NCI-H2227 (cell line): Measurements from ENCODE around the gene PBLD.
A peak's percentile ranks its signal among the peaks of the same experiment; 100 is the strongest.
"Not testable (repeated sequence)": the region's sequence is repeated elsewhere in the genome, so short reads cannot be mapped to it uniquely, and the experiment has no call there.

ENCODE experiments used
- DNase-seq: peaks from one replicate; lab custom pipeline; 2025; ENCODE audit not compliant: unreplicated experiment; lab: John Stamatoyannopoulos, UW

Gene PBLD

DNA sequence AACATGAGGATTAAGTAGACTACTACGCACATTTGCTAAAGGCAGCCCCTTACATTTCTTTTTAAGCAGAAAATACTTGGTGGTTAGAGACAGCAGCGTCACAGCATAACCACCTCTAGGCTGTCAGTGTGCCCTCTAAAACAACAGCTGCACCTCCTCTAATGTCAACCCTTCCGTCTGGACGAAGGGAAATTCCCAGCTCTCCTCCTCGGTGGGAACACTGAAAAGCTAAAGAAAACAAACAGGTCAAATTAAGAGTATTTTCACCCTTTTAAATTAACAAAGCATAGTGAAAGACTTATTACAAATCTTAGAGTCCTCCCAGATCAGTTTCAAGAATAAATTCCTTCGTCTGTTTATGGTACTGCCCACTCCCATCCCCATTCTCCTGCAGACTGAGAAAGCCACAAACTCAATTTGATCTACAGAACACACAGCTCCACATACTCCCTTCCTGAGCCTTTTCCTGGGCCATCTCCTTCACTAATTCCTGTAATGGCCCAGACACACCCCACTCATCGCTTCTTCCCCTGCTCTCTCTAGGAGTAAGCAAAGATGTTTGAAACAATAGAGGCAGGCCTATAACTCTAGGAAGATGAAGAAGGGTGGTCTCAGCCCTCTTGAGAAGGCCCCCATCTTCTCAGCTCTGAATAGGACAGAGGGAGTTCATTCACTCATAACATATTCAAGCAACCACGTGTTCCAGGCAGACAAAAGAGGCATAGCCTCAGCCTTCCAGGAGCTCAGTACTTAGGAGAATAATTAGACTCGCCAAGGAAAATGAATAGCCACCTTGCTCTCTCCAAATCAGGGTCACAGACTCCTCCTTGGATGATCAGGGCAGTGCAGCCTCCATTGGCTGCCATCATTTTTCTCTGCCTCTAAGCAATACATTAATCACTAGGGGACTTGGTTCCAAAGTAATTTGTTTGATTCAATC is 48.4 kb downstream of the PBLD start:
- peak; percentile 71 for DNase-seq

DNA sequence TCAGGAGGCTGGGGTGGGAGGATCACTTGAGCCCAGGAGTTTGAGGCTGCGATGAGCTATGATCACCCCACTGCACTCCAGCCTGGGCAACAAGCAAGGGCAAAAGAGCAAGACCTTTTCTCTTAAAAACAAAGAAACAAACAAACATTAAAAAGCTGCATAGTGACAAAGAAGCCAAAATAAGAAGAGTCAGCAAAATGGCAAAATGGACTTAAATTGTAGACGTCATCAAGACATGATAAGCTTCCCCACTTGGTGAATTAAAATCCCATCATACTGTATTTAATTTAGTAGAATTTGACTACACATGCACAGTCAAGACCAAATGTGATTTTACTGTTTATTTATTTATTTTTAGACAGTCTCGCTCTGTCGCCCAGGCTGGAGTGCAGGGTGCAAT is 52.0 kb downstream of the PBLD start:
- DNase-seq: no peak

DNA sequence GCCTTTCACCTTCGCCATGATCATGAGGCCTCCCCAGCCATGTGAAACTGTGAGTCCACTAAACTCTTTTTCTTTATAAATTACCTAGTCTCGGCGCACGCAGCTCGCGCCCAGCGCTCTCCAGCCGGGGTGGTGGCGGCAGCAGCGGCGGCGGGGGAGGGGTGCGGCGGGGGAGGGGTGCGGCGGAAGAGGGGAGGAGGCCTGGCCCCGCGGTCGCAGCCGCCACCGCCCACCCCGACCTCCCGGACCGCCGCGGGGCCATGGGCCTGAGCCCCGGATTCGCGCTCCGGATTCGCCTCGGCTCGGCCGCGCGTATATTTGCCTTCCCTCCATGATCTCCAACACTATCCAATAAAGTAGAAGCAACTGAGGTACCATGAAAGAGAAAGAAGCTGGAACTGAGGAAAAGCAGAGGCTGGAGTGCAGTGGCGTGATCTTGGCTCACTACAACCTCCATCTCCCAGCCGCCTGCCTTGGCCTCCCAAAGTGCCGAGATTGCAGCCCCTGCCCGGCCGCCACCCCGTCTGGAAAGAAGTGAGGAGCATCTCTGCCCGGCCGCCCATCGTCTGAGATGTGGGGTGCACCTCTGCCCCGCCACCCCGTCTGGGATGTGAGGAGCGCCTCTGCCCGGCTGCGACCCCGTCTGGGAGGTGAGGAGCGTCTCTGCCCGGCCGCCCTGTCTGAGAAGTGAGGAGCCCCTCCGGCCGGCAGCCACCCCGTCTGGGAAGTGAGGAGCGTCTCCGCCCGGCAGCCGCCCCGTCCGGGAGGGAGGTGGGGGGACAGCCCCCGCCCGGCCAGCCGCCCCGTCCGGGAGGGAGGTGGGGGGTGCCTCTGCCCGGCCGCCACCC is 53.6 kb downstream of the PBLD start:
- DNase-seq: not testable (repeated sequence)

DNA sequence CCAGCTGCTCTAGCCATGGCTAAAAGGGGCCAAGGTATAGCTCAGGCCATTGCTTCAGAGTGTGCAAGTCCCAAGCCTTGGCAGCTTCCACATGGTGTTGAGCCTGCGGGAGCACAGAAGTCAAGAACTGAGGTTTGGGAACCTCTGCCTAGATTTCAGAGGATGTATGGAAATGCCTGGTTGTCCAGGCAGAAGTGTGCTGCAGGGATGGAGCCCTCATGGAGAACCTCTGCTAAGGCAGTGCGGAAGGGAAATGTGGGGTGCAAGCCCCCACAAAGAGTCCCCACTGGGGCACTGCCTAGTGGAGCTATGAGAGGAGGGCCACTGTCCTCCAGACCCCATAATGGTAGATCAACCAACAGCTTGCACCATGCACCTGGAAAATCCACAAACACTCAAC is 54.9 kb downstream of the PBLD start:
- DNase-seq: not testable (repeated sequence)

DNA sequence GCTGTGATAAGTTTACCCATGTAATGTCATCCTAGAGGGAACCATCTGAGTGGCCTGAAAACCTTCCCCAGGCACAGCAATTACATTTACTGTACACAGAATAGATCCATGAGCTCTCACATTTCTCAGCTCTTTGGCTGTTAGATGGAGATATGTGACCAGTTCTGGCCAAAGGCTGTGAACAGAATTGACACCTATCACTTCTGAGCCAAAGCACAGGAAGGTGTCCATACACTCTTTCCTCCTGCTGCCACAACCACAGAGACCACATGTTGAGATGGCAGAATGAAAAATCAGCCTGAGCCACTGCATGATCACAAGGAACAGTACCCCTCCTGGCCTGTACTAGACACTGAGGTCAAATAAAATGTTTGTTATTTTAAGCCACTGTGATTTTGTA is 56.5 kb downstream of the PBLD start:
- DNase-seq: no peak

DNA sequence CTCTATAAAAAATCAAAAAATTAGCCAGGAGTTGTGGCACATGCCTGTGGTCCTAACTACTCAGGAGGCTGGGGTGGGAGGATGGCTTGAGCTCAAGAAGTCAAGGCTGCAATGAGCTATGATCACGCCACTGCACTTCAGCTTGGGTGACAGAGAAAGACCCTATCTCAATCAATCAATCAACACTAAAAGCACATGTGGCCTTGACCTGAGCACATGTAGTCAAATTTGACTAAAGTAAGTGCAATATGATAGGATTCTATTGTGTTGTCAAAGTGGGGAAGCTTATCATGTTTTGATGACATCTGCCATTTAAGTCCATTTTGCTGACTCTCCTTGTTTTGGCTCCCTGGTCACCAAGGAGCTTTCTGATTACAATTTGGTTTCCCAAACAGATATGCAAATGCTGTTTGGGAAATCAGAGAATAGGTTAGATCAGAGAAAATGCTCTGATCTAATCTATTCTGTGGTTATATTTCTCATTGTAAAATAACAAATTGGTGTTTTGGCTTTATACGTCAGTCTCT is 57.1 kb downstream of the PBLD start:
- DNase-seq: no peak

DNA sequence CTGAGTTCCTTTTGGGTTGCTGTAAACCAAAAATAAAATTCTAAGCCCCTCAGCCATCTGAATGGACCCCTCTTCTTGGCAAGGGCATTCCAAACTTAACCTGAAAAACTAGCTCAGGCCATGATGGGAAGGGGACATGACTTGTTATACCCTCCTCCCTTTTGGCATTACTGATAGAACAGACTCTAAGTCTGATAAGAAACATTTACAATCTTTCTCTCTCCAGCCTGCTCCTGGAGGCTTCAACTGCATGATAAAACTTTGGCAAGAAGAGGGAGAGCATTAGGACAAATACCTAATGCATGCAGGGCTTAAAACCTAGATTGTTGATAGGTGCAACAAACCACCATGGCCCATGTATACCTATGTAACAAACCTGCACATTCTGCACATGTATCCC is 59.9 kb downstream of the PBLD start:
- DNase-seq: no peak

DNA sequence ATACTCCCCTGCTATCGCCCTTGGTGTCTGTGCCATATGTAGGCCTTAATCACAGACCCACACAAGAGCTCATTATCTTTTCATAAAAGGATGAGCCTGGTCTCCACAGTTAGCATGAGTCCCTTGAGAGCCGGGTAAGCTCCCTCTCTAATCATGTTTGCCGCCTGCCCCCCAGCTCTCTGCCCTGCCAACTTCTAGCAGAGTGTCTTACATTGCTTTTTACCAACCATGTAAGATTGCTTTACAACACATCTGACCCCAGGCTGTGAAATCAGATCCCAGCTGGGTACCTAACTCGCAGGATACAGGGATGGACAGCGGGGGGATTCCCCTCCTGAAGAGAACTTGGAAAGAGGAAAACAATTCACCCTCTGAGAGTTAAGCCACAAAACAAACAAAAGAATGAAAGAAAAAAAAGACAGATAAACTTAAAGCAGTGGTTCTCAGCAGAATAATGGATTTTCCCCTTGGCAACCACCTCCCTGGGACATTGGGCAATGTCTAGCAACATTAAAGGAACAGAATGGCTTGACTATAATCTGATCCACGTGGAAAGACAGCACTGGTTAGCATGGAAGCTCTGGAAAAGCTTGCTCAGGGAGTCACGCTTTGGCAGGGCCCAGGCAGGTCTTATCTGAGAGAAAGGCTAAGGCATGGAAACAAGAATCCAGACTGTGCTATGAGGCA is 61.4 kb downstream of the PBLD start:
- DNase-seq: peak; percentile 76

DNA sequence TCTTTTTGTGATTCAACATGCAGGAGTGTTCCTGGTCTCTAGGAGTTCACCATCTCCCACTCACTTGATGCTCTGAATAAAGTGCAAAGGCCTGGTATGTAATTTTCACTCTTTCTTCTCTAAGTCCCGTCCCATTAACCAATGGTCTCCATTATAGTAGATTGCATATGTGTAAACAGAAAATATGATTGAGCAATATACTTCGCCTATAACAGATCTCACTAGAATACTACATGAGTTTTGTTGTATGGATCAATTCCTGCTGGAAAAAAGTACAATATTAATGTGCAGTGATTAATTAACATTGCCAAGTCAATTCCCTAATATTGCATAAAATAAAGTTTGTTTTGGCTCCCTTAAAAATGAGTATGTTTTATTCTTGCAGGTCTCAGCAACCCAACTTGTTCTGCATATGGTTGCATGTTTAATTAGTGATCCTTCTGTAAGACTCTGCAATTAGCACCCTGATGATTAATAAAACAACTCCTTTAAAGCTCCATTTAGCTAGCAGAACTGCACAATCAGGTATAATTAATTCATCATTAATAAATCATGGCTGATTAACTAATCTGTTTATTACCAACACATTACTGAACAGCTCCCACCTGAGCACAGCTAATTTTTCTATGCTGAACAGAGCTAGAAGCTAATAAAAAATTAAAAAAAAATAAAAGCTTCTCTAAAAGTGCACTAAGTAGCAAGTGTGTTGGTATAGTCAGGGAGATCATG is 63.0 kb downstream of the PBLD start:
- no peak for DNase-seq

DNA sequence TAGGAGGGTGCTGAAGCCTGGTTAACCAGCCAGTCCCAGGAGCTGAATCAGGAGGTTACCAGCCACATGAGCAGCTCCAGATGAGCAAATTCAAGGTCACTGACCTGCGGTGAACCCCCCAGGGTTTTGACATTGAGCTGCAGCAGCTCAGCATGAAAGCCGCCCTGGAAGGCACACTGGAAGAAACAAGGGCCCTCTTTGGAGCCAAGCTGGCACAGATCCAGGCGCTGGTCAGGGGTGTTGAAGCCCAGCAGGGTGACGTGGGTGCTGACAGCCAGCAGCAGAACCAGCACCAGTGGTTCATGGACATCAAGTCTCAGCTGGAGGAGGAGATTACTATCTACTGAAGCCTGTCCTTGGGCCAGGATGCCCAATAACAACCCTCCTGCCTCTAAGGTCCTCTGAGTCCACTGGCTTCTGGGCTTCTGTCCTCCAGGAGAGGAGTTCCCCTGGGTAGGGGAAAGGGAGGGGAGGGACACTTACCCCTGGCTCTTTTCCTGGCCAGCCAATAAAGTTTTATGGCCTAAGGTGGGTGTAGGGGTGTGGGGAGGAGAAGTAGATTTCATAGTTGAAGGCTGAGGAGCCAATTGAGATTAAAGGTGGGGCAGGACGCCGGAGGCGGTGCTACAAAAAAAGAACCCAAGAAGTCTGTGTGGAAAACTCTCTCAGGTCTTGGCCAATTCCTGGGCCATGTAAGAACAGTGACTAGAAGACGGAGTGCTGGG is 71.4 kb downstream of the PBLD start:
- DNase-seq: no peak

DNA sequence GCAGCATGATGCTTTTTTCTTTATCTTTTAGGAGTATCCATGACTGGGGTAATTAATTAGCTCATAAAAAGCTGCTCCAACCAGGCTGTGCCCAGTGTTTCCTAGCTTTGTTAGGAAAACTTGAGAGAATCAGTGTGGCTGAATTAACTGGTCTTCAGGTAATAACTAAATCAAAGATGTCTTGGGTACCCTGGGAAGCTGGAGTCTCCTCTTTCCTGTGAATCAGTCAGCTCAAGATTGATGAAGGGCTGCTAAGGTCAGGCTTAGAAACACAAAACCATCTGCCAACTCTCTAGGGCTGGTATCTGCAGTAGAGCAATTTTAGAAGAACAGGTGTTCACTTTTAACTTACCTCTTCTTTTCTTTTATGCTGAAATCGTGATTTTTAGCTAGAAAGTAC is 79.4 kb downstream of the PBLD start:
- no peak for DNase-seq

DNA sequence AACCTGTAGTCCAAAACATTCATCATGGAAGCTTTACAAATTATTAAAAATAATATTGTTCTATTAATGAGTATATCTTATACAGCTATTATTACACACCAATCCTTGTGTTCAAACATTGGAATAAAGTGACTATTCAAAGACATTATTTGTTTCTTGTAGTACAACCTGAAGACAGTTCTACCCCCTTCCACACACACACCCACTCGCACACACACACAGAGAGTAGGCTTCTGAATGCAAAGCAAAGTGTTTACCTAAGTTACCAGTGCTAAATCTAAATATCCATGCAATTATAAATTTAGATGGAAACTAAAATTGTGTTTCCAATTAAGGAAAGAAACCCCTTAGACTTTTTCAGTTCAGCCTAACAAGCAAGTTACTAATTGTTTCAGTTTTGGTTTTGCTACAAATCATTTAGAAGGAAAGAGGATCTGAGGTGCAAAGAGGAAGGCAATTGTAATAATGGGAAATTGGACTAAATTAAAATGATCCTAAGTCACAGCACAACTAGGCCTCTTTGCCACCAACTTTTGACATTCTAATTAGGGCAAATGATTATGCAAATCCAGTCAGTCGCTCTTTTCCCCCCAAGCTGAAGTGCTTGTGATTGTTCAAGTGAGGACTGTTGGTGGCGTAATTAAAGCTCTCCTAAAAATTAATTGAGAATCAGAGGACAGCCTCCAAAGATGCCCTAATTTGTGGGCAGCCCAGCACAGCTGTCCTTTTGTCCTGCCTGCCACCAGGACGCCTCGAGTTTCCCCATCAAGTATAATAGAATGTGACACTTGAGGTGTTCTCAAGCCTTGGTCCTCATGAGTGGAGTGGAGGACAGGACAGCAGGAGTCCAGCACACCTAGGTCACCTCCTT is 80.9 kb downstream of the PBLD start:
- no peak for DNase-seq

DNA sequence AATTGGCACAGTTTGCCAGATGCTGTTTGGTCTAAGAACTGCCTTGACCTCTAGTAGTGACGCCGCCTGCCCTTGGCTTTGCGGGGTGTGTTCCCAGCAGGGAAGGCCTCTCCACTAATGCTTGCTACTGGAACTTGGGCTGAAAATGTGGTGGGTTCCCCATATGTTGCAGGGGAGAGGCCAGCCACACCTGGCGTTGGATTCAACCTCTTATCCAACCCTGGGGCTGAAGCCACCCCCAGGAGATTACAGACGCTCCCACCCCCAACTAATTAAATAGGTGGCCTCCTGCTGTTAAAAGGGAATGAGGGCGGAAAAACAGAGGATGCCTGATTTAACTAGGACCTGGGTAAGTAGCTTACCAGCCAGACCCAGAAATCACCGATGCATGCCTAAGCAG is 81.6 kb downstream of the PBLD start:
- DNase-seq: peak; percentile 11

DNA sequence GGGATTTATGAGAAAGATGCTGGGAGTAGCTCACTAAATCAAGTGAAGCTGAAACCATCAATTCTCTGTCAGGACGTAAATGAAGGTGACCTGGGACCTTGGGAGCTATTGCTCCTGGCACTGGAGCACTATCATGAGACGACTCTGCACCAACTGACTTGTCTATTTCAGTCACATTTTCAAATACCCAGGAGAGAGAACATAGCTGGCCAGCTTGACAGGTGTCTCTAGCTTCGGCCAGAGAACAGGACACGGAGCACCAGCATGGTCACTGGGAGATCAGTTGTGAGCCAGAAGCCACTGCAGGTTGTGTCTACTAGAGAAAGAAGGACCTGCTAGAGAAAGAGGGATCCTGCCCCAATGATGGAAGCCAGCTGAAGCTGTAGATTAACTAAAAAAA is 83.4 kb downstream of the PBLD start:
- DNase-seq: no peak

DNA sequence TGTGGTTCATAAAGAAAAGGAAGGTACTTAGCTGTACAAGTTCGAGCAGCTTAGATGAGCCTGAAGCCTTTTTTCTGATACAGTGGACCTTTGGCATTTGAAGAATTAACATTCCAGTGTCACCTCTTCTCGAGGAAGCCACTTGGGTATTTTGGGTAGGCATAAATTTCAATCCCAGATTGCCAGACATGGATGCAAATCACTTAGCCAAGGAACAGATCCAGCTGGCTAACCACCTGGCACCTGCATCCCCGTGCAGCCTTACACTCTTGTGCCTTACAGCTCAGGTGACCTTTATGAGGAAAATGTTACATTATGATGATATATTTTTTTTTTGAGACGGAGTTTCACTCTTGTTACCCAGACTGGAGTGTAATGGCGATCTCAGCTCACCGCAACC is 84.8 kb downstream of the PBLD start:
- DNase-seq: no peak

DNA sequence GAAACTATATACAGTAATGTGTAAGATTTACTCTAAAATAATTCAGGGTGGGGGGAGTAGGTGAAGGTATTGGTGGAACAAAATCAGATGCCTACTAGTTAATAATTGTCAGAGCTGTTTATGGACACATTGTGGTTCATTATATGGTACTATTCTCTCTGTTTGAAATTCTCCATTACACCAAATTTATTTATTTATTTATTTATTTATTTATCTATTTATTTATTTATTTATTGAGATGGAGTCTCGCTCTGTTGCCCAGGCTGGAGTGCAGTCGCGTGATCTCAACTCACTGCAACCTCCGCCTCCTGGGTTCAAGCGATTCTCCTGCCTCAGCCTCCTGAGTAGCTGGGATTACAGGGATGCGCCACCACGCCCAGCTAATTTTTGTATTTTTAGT is 86.3 kb downstream of the PBLD start:
- DNase-seq: not testable (repeated sequence)

DNA sequence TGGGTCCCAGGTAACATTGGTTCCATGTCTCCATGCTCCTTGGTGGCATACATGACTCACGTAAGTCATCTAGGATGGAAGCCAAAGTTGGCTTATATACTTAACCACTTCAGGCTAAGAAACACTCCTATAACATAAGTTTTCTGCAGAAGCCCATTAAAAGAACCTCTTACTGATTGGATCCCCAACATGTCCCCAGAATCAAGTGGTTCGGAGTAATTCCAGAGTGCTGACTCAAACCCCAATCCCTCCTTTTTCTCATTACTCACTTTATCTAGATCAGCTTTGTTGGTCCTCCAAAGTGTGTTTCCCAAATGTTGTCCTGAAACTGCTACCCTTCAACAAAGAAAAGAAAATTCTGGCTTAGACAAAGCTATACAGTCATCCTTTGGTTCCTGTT is 90.7 kb downstream of the PBLD start:
- no peak for DNase-seq

DNA sequence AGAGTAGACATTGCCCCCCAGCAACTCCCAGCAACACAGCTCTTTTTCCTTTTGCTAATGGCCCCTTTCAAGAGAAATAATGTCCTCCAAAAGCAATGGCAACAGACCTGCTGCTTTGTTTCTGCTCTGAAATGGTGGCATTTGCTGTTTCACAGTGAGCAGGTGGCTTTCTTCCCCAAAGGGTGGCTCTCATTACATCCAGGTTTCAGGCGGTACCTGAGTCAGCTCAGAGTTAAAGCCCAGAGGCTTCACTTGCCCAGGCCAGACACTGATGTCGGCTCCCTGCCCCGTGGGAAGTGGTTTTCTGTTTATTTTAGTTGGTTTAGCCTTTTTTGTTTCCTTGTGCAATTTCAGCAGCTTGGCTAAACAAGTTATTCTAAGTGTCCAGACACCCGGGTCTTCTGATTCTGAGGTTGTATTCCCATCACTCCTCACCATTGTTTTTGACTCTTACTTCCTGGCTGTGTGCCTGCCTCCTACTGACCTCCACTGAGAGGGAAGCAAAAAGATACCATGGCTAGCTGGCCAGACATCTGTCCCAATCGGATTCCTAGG is 93.1 kb downstream of the PBLD start:
- DNase-seq: no peak

DNA sequence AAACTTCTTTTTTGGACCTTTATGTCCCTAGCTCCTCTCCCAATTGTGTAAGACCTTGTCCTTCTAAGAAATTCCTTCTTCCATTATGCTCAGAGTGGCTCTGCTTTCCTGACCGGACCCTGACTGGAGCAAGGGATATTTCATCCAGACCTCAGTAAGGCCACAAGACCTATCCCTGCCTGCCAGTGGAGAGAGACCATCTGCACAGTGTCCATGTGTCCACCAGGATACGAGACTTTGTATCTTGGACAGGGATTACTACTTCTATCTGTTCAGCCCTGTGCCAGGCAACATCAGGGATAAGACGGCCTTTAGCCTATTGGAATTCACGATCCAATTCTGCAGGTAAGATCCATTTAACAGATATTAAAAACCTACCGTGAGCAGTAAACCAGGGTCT is 93.7 kb downstream of the PBLD start:
- DNase-seq: no peak
